Measurements from ENCODE around the gene ST3GAL4.

- TF ChIP-seq CTCF (IDR thresholded peaks at IDR 0.05) (no peak), POLR2A (IDR thresholded peaks at IDR 0.05) (no peak), EP300 (IDR thresholded peaks at IDR 0.05) (no peak)
These were observed 76.6 kb downstream of the ST3GAL4 start for GRCh38 chr11:126432065-126432461.
